Tibial nerve (tissue), 4 donors: Measurements from ENCODE around the gene KCNG4. TPM values are rescaled to one million over a fixed set of nuclear protein-coding genes. Genes with fewer than 3 reads are reported as not detected.
A peak's percentile ranks its signal among the peaks of the same experiment; 100 is the strongest.

Experiments used
- DNase-seq, 2 donors: peaks; one replicate each; pipeline ENCODE4 v3.0.0-alpha.2; 2019; ENCODE audit warnings: low spot score in 2 of 2
- H3K27ac ChIP-seq, 4 donors: fragments of 200-600 bp; sonication (generic) in 3 of 4; one replicate each; pipeline ENCODE4 v1.5.1; 2017 to 2019; ENCODE audit warnings: mild to moderate bottlenecking in 1 of 4
- H3K27me3 ChIP-seq, 2 donors: fragments of 200-600 bp; sonication (generic) in 1 of 2; one replicate each; pipeline versions ENCODE4 v1.5.1 to v1.6.0; 2017 to 2019
- H3K36me3 ChIP-seq, 3 donors: fragments of 200-600 bp; sonication (generic); one replicate each; pipeline ENCODE4 v1.5.1; 2018 to 2019
- H3K4me1 ChIP-seq, 4 donors: fragments of 200-600 bp; sonication (generic) in 3 of 4; one replicate each; pipeline ENCODE4 v1.5.1; 2017 to 2019
- H3K4me3 ChIP-seq, 4 donors: fragments of 200-600 bp; sonication (generic) in 3 of 4; one replicate each; pipeline ENCODE4 v1.5.1; 2017 to 2019; ENCODE audit warnings: mild to moderate bottlenecking in 1 of 4, moderate library complexity in 1 of 4
- H3K9me3 ChIP-seq, 4 donors: fragments of 200-600 bp; sonication (generic) in 3 of 4; one replicate each; pipeline ENCODE4 v1.5.1; 2017 to 2019
- EP300 ChIP-seq, 2 donors: sonication (generic); formaldehyde crosslinking; IDR thresholded peaks; one replicate each; pipeline ENCODE4 v1.6.1; 2017; ENCODE audit warnings: antibody characterized with exemption in 2 of 2, mild to moderate bottlenecking in 1 of 2
- POLR2A ChIP-seq, 2 donors: fragments of 450-650 bp; IDR thresholded peaks; one replicate each; pipeline ENCODE4 v1.6.1; 2017; ENCODE audit warnings: antibody characterized with exemption in 2 of 2, mild to moderate bottlenecking in 2 of 2, moderate library complexity in 2 of 2
- WGBS, 2 donors: methylation state at CpG; one replicate each; pipeline ENCODE4 v1.1.5; 2018; 5-methylcytosine and 5-hydroxymethylcytosine counted together
- total RNA-seq, 4 donors: library from RNA; depleted of rRNA; stranded (reverse); fragments of >200 nt; gene quantifications; one replicate each; pipeline ENCODE4 v1.1.0, GENCODE V29; 2016
- TF ChIP-seq, protein P1 (sequence below), 5 experiments: fragments of 200-600 bp in 3 of 5; fragments of 450-650 bp in 2 of 5; sonication (generic) in 3 of 5; IDR thresholded peaks; one replicate each; pipeline ENCODE4 v1.5.1; 2016 to 2019; ENCODE audit warnings: antibody characterized with exemption in 5 of 5, mild to moderate bottlenecking in 3 of 5, moderate library complexity in 2 of 5

Gene KCNG4
- total RNA-seq, 4 donors from 2014 or later = 0.30 TPM; not detected in 3

GRCh38 chr16:84232969-84233368 is 6.8 kb downstream of the KCNG4 start:
- TF ChIP-seq EP300 (IDR thresholded peaks at IDR 0.05) (no peak), POLR2A (IDR thresholded peaks at IDR 0.05) (no peak)
- TF ChIP-seq, protein P1, sequence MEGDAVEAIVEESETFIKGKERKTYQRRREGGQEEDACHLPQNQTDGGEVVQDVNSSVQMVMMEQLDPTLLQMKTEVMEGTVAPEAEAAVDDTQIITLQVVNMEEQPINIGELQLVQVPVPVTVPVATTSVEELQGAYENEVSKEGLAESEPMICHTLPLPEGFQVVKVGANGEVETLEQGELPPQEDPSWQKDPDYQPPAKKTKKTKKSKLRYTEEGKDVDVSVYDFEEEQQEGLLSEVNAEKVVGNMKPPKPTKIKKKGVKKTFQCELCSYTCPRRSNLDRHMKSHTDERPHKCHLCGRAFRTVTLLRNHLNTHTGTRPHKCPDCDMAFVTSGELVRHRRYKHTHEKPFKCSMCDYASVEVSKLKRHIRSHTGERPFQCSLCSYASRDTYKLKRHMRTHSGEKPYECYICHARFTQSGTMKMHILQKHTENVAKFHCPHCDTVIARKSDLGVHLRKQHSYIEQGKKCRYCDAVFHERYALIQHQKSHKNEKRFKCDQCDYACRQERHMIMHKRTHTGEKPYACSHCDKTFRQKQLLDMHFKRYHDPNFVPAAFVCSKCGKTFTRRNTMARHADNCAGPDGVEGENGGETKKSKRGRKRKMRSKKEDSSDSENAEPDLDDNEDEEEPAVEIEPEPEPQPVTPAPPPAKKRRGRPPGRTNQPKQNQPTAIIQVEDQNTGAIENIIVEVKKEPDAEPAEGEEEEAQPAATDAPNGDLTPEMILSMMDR (IDR thresholded peaks at IDR 0.05) = no peak
- DNase-seq = no peak
- H3K4me3 ChIP-seq = no peak overlapping the region
- H3K27me3 ChIP-seq = peaks cover 0 to under 1% of the 10 kb centered on the region in 2 donors
- no peak overlapping the region for H3K27ac ChIP-seq
- WGBS, 2 donors = 87 to 91% methylated on average over 5 of the region's 5 CpGs
- H3K9me3 ChIP-seq = no peaks in the 10 kb centered on the region
- H3K4me1 ChIP-seq = peaks cover 0 to 16% (median 6%) of the 10 kb centered on the region in 4 donors
- no peaks in the 10 kb centered on the region for H3K36me3 ChIP-seq

- Histone ChIP-seq H3K9me3 (no peaks in the 10 kb centered on the region), H3K36me3 (no peaks in the 10 kb centered on the region), H3K4me3 (no peak overlapping the region), H3K27me3 (no peaks in the 10 kb centered on the region), H3K27ac (no peak overlapping the region), H3K4me1 (peaks cover 0 to 24% (median 10%) of the 10 kb centered on the region in 4 donors)
- no peak for TF ChIP-seq EP300 (IDR thresholded peaks at IDR 0.05)
- TF ChIP-seq, protein P1 (IDR thresholded peaks at IDR 0.05) = no peak
- no peak for TF ChIP-seq POLR2A (IDR thresholded peaks at IDR 0.05)
- no peak for DNase-seq
- 91 to 96% methylated on average over 5 of the region's 5 CpGs for WGBS, 2 donors
These were observed 7.8 kb downstream of the KCNG4 start for GRCh38 chr16:84232060-84232459.

- Histone ChIP-seq H3K9me3 (no peaks in the 10 kb centered on the region), H3K27ac (peak overlapping the region in 1 of 4 donors; percentile 64), H3K36me3 (no peaks in the 10 kb centered on the region), H3K4me3 (no peak overlapping the region), H3K4me1 (peaks cover 0 to 16% (median 10%) of the 10 kb centered on the region in 4 donors), H3K27me3 (no peaks in the 10 kb centered on the region)
- TF ChIP-seq POLR2A (IDR thresholded peaks at IDR 0.05) (no peak), EP300 (IDR thresholded peaks at IDR 0.05) (no peak)
- TF ChIP-seq, protein P1 (IDR thresholded peaks at IDR 0.05) = no peak
- no peak for DNase-seq
- 76 to 85% methylated on average over 9 to 11 of the region's 11 CpGs for WGBS, 2 donors
These were observed 10.3 kb downstream of the KCNG4 start for GRCh38 chr16:84229471-84229870.

DNA sequence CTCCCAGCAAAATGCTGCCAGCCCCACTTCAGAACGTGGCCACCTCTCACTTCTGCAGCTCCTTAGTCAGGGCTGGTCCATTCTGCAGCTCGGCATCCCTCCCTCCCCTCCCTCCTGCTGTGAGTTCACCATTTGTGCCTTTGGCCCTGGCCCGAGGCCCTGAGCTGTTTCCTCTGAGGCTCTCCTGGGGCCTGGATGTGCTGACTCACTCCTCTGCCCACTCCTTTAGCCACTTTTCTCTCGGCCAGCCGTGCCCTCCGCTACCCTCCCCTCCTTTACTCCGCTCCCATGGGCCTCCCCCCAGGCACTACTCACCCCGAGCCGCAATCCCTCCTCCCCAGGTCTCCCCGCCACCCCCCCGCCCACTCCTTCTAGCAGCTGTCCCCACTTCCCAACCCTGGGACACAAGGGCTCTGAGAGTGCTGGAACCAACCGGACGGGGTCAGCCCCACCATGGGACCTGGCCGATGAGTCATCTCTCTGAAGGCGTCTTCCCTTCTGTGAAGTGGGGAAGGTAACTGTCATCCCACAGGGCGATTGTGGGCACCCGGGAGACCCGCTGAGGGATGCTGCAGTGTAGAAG is 11.5 kb downstream of the KCNG4 start:
- H3K36me3 ChIP-seq = no peaks in the 10 kb centered on the region
- H3K27ac ChIP-seq = peak overlapping the region in 2 of 4 donors; percentile 64 to 76
- H3K9me3 ChIP-seq = no peaks in the 10 kb centered on the region
- DNase-seq = peak; percentile 71 to 78
- no peaks in the 10 kb centered on the region for H3K27me3 ChIP-seq
- H3K4me1 ChIP-seq = peaks cover 0 to 16% (median 10%) of the 10 kb centered on the region in 4 donors
- 8 to 20% methylated on average over 18 of the region's 18 CpGs for WGBS, 2 donors
- peak overlapping the region in 1 of 4 donors; percentile 17 for H3K4me3 ChIP-seq
- TF ChIP-seq EP300 (IDR thresholded peaks at IDR 0.05) = no peak
- TF ChIP-seq, protein P1 (IDR thresholded peaks at IDR 0.05) = no peak
- no peak for TF ChIP-seq POLR2A (IDR thresholded peaks at IDR 0.05)

DNA sequence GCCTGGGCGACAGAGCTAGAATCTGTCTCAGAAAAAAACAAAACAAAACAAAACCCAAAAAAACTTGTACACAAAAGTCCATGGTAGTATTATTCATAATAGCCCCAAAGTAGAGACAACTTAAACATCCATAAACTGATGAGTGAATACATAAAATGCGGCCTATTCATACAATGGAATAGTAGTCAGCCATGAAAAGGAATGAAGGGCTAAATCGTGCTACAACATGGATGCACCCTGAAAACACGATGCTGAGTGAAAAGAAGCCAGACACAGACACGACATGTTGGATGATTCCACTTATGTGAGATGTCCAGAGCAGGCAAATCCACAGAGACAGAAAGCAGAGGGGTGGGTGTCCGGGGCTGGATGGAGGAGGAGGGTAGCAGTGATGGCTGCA is 12.3 kb downstream of the KCNG4 start:
- no peaks in the 10 kb centered on the region for H3K27me3 ChIP-seq
- H3K4me3 ChIP-seq = no peak overlapping the region
- H3K4me1 ChIP-seq = peaks cover 0 to 16% (median 10%) of the 10 kb centered on the region in 4 donors
- WGBS, 2 donors = 87 to 94% methylated on average over 6 of the region's 6 CpGs
- no peaks in the 10 kb centered on the region for H3K36me3 ChIP-seq
- no peak overlapping the region for H3K27ac ChIP-seq
- no peak for TF ChIP-seq EP300 (IDR thresholded peaks at IDR 0.05)
- TF ChIP-seq POLR2A (IDR thresholded peaks at IDR 0.05) = no peak
- TF ChIP-seq, protein P1 (IDR thresholded peaks at IDR 0.05) = no peak
- H3K9me3 ChIP-seq = no peaks in the 10 kb centered on the region
- DNase-seq = no peak
